Left lobe of liver (tissue), 2 donors: ENCODE measurements around the gene SIKE1. TPM values are rescaled to one million over a fixed set of nuclear protein-coding genes. Genes with fewer than 3 reads are reported as not detected.
"Not testable (repeated sequence)": the region's sequence is repeated elsewhere in the genome, so short reads cannot be mapped to it uniquely, and the experiment has no call there.

Experiments used
- ATAC-seq: fragments of 200-7000 bp; cut with Tn5 transposase; one replicate; pipeline ENCODE4 v1.9.1; 2020; ENCODE audit warnings: mild to moderate bottlenecking, moderate library complexity
- DNase-seq: peaks from one replicate; pipeline ENCODE4 v3.0.0-alpha.2; 2020; ENCODE audit warnings: low spot score
- total RNA-seq: library from RNA; stranded (reverse); gene quantifications from one replicate; pipeline ENCODE4 v1.2.1, GENCODE V29; 2021
- donor health status: DM: no; HTN: no; CAD: no; lungs with moderate emphysema.
- donor health status: DM: no; HTN: yes; CAD: no.

Gene SIKE1
- total RNA-seq, 1 donor from 2014 or later: 24.3 TPM

DNA sequence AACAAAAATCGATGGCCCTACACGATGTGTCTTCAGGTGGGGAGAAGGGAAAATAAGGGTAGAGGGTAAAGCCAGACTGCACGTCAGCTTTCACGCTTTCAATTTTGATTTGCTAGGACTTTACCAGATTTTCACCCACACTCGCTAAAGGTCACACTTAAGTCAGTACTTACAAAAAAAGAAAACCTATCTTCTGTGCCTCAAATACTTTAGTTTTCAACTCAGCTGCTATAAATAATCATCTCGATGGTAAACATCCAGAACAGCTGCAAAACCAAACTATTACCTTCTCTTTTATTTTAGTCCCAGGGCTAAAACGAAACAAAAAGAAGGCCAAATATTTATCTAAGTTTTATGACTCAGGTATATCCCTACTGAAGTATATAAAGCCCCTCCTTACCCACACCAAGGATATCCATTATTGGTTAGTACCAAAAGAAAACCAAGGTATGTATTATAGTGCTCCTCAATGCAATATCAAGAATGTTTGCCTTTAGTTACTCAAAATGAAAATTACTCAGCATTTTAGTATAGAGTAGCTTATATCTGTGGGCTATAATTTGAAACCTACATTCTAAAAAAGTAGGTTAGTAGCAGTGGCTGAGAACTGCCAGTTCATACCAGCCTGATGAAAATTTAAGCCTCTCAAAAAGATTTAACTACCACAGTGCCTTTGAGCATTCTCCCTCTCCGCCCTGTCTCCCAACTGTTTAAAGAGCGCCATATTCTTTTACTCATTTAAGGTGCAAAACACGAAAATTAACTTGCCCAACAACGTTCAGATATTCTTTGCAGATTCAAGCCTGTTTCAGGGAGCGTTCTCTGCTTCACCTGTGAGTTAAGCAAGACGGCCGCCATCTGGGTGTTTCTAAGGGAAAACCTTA is 24.2 kb downstream of the SIKE1 start:
- no peak for ATAC-seq
- no peak for DNase-seq

DNA sequence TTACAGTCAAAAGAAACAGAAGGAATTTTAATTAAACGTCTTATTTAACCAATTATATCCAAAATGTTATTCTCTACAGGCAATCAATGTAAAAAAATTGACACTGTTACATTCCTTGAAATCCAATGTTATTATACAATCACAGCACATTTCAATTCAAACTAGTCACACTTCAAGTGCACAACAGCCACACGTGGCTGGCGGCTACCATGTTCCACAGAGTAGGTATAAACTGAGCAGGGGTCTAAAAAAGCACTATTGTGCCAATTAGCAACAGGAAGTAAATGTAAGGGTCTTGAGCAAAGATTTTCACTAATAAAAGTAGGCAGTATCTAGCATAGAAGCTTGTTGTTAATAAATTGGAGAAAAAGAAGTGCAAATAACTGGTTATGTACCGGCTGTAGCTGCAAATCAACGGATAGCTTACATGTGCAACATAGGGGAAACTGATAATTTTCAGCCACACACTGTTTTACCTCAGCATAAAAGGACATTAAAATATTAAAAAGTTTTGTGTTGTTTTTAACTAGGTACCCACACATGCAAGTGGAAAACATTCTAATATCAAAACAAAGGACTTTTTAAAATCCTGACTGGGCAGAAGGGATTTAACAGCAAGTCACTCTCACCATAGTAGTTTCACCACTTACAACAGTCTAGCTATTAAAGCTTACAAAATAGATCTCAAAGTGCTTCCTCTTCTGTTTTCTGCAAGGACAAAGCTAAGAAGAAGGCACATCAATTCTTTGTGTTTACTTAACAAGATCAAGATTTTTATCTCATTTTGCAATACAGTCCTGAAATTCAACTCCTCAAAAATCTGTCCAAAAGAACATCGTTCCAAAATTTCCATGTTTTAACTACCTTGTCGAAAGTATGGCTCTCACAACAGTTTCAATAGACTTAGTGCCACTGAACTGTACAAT is 25.2 kb downstream of the SIKE1 start:
- DNase-seq (no peak), ATAC-seq (no peak)

DNA sequence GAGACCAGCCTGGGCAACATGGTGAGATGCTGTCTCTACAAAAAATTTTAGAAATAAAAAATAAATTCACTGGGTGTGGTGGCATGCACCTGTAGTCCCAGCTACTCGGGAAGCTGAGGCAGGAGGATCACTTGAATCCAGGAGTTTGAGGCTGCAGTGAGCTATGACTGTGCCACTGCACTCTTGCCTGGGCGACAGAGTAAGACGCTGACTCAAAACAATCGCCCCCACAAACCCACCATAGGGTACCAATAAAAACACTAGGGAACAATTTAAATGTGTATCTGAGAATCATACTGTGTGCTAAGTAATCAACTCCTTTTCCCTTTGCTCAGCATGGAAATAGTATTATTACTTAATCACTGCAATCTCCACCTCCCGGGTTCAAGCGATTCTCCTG is 26.8 kb downstream of the SIKE1 start:
- not testable (repeated sequence) for DNase-seq, ATAC-seq

DNA sequence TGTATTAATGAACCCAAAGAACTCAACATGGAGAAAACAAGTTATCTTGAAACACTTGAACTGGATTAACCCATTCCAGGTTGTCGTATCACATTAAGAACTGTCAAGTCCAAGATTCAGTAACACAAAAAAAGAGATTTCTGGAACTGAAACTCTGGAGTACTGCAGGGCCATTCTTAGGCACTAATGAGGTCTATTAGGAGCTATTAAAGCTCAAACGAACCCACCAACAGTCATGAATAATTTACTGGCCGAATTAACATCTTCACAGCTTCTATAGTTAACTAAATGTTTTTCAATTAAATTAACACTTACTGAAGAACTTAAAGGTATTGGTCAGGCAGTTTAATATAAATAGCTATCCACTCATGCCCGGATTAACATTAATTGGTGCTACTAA is 27.3 kb downstream of the SIKE1 start:
- DNase-seq (no peak), ATAC-seq (no peak)

DNA sequence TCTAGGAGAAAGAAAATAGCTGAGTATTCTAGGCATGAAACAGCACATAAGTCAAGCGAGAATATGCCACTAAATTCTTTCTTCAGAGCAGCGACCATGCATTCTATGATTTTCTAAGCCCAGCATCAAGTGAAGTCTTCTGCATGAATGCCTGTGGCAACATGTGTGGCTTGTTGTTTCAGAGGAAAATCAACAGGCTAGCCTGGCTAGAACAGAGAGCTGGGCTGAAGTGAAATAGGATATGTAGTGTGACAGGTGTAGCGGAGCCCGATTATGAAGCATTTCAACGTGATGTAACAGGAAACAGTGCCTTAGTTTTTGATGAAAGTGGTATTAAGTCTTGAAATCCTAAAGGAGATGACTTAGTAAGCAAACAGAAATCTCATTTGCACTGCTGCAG is 29.7 kb downstream of the SIKE1 start:
- ATAC-seq: no peak
- DNase-seq: no peak

DNA sequence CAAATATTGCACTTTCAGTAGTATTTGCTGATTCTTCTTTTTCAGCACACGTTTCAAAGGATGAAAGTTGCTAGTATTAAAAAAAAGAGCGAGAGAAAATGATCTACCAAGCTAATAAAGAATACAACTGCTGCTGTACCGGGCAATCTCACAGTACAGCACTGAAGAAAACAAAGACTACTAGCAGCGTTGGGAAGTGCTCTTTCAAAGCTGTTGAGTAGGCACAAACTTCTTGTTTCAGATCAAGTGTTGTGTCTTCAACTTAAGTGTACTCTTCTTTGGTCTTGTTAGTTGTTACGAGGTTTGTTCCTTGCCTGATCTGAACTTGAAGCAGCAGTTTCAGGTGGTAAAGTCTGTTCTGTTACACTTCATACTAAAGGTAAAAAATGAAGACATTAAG is 30.6 kb downstream of the SIKE1 start:
- ATAC-seq (no peak), DNase-seq (no peak)

DNA sequence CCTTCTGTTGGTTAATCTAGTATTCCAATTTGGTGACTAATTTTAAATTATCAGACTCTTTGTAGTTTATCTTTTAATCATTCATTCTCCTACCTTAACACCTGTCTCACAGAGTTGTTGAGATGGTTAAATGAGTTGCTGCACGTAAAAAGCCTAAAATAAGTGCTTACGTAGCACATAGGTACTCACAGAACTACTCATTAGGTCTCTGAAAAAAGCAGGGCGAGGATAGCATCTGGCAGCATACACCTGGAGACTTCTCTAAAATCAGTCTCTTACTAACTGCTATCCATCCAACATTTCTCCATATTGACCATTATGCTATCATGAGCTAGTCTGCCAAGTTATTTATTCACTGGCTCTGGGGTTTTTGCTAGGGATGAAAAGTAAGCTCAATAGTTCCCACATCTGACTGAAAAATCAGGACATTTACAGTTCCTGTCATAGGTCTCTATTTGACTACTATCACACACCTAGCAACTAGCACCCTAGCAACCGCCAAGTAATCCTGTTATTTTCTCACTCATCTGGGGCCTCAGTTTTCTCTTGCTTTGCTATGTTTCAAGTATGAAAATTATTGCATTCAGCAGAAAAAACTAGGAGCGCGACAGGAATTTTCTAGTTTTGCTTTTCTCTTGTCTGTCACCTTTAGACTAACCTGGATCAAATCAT is 33.9 kb downstream of the SIKE1 start:
- DNase-seq: no peak

DNA sequence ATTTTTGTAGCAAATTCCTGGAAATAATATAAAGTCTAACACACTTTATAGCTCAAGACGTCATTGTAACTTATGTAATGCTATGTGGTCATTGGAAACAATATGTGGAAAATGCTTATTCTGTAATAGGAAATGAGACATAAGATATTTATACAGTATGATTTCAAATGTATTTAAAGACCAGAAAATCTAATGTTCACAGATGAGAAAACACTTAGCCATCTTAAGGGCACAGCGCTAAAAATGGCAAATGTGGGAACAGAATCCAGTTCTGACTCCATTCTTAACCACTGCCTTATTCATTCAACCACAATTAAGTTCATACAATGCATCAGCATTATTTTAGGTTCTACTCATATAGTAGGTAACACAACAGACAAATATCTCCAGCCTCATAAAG is 35.2 kb downstream of the SIKE1 start:
- no peak for ATAC-seq
- DNase-seq: no peak

More for the DNA sequence above, 33.9 kb downstream of the SIKE1 start:
- no peak for ATAC-seq

DNA sequence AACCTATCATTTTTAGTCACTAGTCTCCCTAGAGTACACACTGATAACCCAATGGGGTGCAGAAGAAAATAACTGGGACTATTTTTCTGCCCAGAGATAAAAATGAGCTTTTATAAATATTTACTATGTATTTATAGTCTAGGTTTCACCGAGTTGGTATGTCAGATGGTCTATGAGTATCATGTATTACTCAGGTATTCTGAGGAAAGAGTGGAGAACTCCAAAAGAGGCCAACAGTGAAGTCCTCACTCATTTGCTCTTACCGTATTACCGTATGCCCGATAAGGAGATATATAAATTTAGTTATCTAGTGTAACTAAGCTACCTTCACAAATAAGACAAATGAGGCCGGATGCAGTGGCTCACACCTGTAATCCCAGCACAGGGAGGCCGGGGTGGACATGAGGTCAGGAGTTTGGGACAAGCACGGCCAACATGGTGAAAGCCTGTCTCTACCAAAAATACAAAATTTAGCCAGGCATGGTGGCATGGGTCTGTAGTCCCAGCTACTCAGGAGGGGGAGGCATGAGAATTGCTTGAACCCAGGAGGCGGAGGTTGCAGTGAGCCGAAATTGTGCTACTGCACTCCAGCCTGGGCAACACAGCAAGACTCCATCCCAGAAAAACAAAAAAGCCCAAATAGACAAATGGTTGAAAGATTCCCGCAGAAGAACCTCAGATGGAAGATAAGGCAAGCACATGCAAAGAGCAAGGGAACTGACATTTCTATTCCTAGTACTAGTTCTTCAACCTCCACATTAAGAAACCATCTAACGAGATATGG is 38.3 kb downstream of the SIKE1 start:
- no peak for DNase-seq
- no peak for ATAC-seq

DNA sequence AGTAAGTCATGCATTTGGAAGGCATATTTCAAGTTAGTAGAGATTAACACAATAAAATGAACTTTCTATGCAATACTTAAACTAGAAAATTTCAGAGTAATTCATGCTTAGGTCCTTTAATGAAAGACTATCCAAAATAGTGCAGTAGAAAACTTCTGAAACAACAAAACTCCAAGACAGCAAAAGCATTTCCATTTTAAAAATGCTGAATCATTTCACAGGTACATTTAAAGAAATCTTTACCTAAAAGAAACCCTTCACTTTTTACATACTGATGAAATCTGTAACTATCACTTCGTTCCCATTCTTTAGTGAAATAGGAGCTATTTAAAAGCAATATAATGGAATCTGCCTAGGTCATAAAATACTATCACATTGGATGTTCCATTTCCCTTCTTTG is 40.2 kb downstream of the SIKE1 start:
- DNase-seq: no peak
- ATAC-seq: no peak

DNA sequence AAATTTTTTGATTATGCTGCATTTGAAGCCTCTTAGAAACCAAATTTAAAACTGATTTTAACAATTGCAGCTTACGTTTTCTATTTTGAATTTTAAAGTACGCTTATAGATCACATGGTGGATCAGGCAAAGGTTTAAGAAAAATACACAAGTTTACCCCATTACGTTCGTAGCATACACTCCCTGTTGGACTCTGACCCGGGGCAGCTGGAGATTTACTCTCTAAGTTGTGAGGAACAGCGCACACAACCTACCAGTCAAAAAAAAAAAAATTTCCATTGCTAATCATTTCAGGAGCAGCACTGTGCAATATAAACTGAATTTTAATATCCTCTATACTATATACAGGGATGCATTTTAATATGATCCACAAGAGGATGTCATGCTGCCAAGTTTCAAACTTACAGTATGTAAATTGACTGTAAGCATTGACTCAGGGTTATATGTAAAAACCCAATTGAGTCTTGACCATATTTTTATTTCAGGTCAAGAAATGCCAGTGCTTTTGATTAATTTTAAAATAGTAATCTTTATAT is 43.1 kb downstream of the SIKE1 start:
- ATAC-seq (peak; percentile 56), DNase-seq (no peak)

DNA sequence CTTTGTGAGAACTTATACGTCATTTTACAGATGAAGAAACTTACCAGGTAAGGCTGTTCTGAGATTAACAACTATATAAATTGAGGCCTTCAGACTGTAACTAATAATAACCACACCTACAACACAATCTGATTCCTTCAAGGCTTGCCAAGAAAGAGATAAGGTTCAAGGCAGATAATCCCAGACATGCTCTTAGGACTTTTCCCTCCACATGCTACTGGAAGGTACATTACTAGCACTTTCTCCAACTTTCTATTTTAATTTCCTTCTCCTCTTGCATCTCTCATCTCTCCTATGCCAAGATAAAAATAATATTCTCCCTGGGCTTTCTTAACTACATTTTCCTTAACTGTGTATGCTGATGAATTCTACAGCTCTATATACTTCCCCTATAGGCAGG is 45.0 kb downstream of the SIKE1 start:
- no peak for ATAC-seq
- no peak for DNase-seq

DNA sequence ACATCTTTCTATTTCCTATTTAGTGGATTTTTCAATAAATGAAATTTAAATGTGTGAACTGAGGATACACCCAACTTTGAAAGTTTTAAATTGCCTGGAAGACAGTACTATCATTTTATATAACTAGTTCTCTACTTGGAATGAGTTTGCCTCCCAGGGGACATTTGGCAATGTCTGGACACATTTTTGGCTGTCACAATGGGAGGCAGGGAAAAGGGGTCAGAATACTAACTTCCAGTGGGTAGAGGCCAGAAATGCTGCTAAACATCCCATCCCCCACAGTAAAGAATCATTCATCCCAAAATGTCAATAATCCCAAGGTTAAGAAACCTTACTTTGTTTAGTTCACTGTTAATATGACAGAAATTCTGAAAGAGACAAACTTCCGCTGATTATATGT is 50.7 kb downstream of the SIKE1 start:
- ATAC-seq: peak; percentile 89
- peak; percentile 61 for DNase-seq

DNA sequence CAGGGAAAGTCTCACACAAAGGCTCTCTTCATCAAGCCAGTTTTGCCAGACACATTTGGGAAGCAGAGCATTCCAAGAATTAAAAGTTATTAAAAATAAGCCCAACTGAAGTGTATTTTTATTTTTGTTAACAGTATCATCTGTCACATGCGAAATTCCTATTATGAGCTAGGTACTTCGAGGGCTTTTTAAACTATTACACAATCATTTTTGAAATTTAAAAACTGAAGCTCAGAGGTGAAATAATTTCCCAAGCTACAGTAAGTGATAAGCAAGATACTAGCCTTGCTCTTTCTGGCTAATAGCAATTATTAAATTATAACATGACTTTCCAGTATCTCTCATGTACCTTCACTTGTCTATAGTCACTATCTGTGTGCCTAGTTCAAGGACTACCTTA is 51.9 kb downstream of the SIKE1 start:
- DNase-seq (no peak), ATAC-seq (no peak)

DNA sequence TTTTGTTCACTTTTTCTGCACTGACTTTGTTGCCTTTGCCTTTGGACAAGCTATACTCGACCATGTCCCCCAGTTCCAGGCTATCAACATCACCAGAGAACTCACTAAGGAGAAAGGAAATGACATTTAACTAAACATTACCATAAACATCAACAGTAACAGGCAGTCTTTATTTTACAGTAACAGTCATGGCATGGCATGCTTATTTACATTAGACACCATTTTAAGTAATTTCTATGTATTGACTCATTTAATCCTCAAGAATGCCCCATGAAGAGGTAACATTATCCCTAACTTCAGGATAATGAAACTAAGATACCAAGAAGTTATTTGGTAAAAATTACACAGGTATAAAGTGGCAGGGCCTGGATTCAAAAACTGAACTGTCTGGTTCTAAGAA is 55.3 kb downstream of the SIKE1 start:
- ATAC-seq (no peak), DNase-seq (no peak)

DNA sequence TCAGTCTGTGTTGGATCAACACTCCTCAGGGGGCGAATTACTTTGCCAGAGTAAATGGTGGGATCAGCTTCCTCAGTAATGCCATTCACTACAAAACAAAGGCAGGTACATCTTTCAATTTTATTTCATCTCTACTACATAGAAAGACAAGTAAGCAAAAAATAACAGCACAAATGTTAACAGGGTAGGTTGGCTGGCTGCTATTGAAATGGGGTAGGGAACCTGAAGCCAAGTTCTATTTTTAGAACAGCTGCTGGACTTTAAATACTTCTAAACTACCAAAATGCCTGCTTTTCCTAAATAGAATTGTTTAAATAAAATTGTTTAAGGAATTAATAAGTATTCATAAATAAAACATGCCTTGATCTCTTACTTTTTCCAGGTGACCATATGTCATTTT is 56.6 kb downstream of the SIKE1 start:
- no peak for DNase-seq
- no peak for ATAC-seq

DNA sequence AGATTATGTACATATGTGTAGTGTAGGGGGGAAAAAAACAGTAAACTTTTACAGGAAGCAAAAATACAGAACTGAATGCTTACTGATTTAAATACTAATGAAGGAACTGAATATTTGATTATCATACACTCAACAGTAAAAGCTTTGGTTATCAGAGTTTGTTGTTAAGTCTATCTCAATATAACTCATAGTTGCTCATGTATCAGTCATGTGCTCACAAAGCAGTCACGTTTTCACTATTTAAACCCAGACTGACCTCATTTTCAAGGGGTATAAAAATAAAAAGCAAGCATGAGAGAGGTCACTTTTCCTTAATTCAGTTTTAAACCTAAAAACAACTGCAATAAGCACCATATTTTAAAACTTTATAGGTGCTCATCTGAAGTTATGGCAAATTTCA is 57.0 kb downstream of the SIKE1 start:
- DNase-seq (no peak), ATAC-seq (no peak)

DNA sequence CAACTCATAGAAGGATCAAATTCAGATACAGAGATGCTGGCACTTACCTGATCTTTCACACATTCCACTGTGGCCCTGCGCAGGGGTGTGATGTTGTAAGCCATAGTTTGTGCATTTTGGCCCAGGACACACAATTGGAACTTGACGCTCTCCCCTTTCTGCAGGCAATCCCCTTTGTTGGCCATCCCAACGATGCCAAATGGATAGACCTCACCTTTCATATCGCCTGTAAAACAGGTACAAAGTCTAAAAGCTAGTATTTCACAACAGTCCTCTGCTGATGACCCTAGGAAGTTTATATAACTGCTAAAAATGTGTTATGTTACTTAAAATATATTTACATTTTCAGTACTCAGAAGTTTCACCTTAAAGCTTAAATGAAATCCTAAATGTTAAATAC is 60.0 kb downstream of the SIKE1 start:
- ATAC-seq: peak; percentile 76
- DNase-seq: peak; percentile 84
